ENCODE measurements around the gene UBIAD1. TPM values are rescaled to one million over a fixed set of nuclear protein-coding genes. Genes with fewer than 3 reads are reported as not detected.

UBIAD1 gene
- total and polyA plus RNA-seq, 10 of the 15 experiments (the other 5 are each of a cell fraction or from before 2014, with no cell fraction given): 4.5 to 23.8 (median 16.0) TPM

GRCh38 chr1:11331036-11331944 is 58.3 kb downstream of the UBIAD1 start:
- H3K79me2 ChIP-seq (ENCODE audit: control insufficient read depth, insufficient read depth, low read length): no peaks in the 10 kb centered on the region
- TF ChIP-seq ZNF384 (IDR thresholded peaks at IDR 0.05; ENCODE audit: borderline replicate concordance, low read depth, low read length) (no peak), SPI1 (IDR thresholded peaks at IDR 0.05; ENCODE audit: borderline replicate concordance, insufficient read depth, low read depth, low read length) (no peak), BRCA1 (IDR thresholded peaks at IDR 0.05; ENCODE audit: low read depth, low read length) (no peak), ZBTB40 (IDR thresholded peaks at IDR 0.05; ENCODE audit: borderline replicate concordance) (no peak)
- no peaks in the 10 kb centered on the region for H4K20me1 ChIP-seq (ENCODE audit: control insufficient read depth, insufficient read depth)
- intact Hi-C loops (cut with micrococcal nuclease; ENCODE audit: unreplicated experiment): no loop called here
- no peak for ATAC-seq
- H3K4me2 ChIP-seq (ENCODE audit: control insufficient read depth, insufficient read depth): no peak overlapping the region
- H3K27me3 ChIP-seq (replicated peaks in 1 of 2; ENCODE audit: control insufficient read depth in 2 of 2, insufficient read depth in 2 of 2, low read length in 1 of 2): peaks cover 0 to 4% of the 10 kb centered on the region in 2 experiments; a peak in 1 of 4 replicates
- CTCF ChIA-PET: interaction anchor here (2.8 kb wide), 1 partner anchor 11 kb away, joined by 7 read pairs; no protein-coding TSS in a partner anchor
- in situ Hi-C loops (cut with MboI): no loop called here
- RAD21 ChIA-PET (ENCODE audit: unreplicated experiment): no interaction called here
- no peak for FAIRE-seq
- POLR2A ChIA-PET: no interaction called here
- peaks cover 15% of the 10 kb centered on the region for H3K4me1 ChIP-seq (ENCODE audit: control insufficient read depth, insufficient read depth, low read length)
- SMC1A ChIA-PET (ENCODE audit: uncharacterized antibody, unreplicated experiment): no interaction called here
- no peak overlapping the region for H3K4me3 ChIP-seq
- no peak overlapping the region for H3K27ac ChIP-seq (ENCODE audit: control insufficient read depth, insufficient read depth)
- H2AFZ ChIP-seq (ENCODE audit: control insufficient read depth, low read depth, low read length): no peak overlapping the region
- DNase-seq (ENCODE audit: low read depth, low spot score): no peak
- no peak overlapping the region for H3K9ac ChIP-seq (ENCODE audit: control insufficient read depth, insufficient read depth, low read length)
- H3K9me3 ChIP-seq (replicated peaks; ENCODE audit: control insufficient read depth, insufficient read depth, low read length): no peaks in the 10 kb centered on the region
- WGBS (ENCODE audit: insufficient coverage, insufficient replicate concordance, low lambda C conversion rate, missing lambda C conversion rate): 38% methylated on average over 14 of the region's 14 CpGs
- no TSS peak for BruUV-seq (replicated peaks)
- no peaks in the 10 kb centered on the region for H3K36me3 ChIP-seq (ENCODE audit: control insufficient read depth in 2 of 2, insufficient read depth in 2 of 2, low read length in 1 of 2)

Measured in GM12878 (cell line).